Inflammatory macrophage treated with lipopolysaccharide for 1 hour (primary cell): Measurements from ENCODE around the gene RBM20.
A peak's percentile ranks its signal among the peaks of the same experiment; 100 is the strongest.

Experiments
- DNase-seq, 2 donors: peaks; one replicate each; pipeline ENCODE4 v3.0.0-alpha.2; 2020 to 2022

Gene RBM20

GRCh38 chr10:110840923-110841428 lies 196.8 kb downstream of the RBM20 start:
- DNase-seq = no peak

GRCh38 chr10:110841767-110842267 lies 197.7 kb downstream of the RBM20 start:
- no peak for DNase-seq

- DNase-seq = no peak
Observed at GRCh38 chr10:110842326-110842904, 198.3 kb downstream of the RBM20 start.

GRCh38 chr10:110843031-110843430 lies 198.9 kb downstream of the RBM20 start:
- DNase-seq = peak; percentile 52 to 76

- no peak for DNase-seq
Observed at GRCh38 chr10:110843796-110844616, 199.9 kb downstream of the RBM20 start.

GRCh38 chr10:110844617-110844881 lies 200.4 kb downstream of the RBM20 start:
- DNase-seq = no peak

GRCh38 chr10:110845192-110845755 lies 201.1 kb downstream of the RBM20 start:
- DNase-seq = no peak

GRCh38 chr10:110845756-110846620 lies 201.9 kb downstream of the RBM20 start:
- DNase-seq = no peak

- no peak for DNase-seq
Observed at GRCh38 chr10:110847374-110847773, 203.2 kb downstream of the RBM20 start.

- no peak for DNase-seq
Observed at GRCh38 chr10:110848106-110848505, 204.0 kb downstream of the RBM20 start.

- no peak for DNase-seq
Observed at GRCh38 chr10:110850099-110850498, 206.0 kb downstream of the RBM20 start.

- DNase-seq = no peak
Observed at GRCh38 chr10:110851020-110851612, 207.0 kb downstream of the RBM20 start.

GRCh38 chr10:110852255-110852896 lies 208.2 kb downstream of the RBM20 start:
- no peak for DNase-seq

- DNase-seq = no peak
Observed at GRCh38 chr10:110852947-110853346, 208.8 kb downstream of the RBM20 start.

GRCh38 chr10:110853921-110854605 lies 209.9 kb downstream of the RBM20 start:
- DNase-seq = peak; percentile 47 to 55

GRCh38 chr10:110857265-110858171 lies 213.4 kb downstream of the RBM20 start:
- DNase-seq = peak; percentile 62 to 78

GRCh38 chr10:110858297-110858934 lies 214.3 kb downstream of the RBM20 start:
- no peak for DNase-seq

- DNase-seq = peak; percentile 60
Observed at GRCh38 chr10:110859206-110859972, 215.3 kb downstream of the RBM20 start.

GRCh38 chr10:110859973-110860376 lies 215.8 kb downstream of the RBM20 start:
- DNase-seq = peak; percentile 80 to 86
